ENCODE results near the gene SLC16A6.

DNA sequence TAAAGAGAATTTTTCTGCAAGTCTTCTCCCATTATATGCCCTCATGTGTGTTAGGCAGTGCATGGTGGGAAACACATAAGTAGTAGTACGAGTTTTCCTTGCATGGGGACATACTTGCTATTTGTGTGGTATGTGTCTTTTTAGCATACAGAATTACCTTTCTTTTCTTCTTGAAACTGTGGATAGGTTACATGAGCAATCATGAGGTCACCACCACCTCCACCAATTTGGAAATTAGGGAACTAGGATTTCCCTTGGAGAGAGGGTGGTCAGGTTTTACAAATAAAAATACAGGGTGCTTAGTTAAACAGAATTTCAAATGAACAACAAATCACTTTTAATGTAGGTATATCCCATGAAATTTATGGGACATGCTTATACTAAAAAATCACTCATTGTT lies 59.4 kb downstream of the SLC16A6 start:
- no peak for TF ChIP-seq CTCF (IDR thresholded peaks at IDR 0.05)
- TF ChIP-seq POLR2A (IDR thresholded peaks at IDR 0.05): no peak
